Measurements from ENCODE around the gene SLC49A4. TPM values are rescaled to one million over a fixed set of nuclear protein-coding genes. Genes with fewer than 3 reads are reported as not detected.

The SLC49A4 gene
- total and polyA plus RNA-seq, 12 donors, result 3.1 to 19.7 (median 15.3) TPM

DNA sequence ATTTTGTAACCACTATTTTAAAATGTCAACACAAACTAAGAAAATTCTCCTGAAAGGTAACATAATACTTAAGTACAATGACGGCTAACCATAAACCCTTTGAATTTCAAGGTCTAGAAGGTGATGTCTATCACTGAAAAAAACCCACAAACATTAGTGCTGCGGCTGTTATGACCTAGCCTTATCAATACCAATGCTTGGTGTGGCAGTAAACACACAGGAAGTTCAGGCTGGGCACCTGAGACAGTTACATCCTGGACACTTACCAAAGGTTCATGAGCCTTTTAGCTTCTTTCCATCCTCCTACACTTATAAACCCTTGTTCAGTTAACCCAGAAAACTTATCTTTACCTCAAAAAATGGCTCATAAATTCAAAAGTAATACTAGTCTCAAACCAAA, 7.0 kb upstream of the SLC49A4 start:
- DNase-seq, result no peak
- peaks cover 0 to 17% (median 0%) of the 10 kb centered on the region in 9 donors for H3K36me3 ChIP-seq
- H3K4me3 ChIP-seq, result no peak overlapping the region
- no peak overlapping the region for H3K27ac ChIP-seq
- peaks cover 0 to 34% (median 2%) of the 10 kb centered on the region in 9 donors for H3K4me1 ChIP-seq
- intact Hi-C loops (cut with DNase I), result no loop called here
- H3K9me3 ChIP-seq, result no peaks in the 10 kb centered on the region
- ATAC-seq, result no peak
- TF ChIP-seq CTCF (IDR thresholded peaks at IDR 0.05), result no peak
- WGBS, 2 donors, result 95% methylated on average over 2 of the region's 2 CpGs
- no peaks in the 10 kb centered on the region for H3K27me3 ChIP-seq

DNA sequence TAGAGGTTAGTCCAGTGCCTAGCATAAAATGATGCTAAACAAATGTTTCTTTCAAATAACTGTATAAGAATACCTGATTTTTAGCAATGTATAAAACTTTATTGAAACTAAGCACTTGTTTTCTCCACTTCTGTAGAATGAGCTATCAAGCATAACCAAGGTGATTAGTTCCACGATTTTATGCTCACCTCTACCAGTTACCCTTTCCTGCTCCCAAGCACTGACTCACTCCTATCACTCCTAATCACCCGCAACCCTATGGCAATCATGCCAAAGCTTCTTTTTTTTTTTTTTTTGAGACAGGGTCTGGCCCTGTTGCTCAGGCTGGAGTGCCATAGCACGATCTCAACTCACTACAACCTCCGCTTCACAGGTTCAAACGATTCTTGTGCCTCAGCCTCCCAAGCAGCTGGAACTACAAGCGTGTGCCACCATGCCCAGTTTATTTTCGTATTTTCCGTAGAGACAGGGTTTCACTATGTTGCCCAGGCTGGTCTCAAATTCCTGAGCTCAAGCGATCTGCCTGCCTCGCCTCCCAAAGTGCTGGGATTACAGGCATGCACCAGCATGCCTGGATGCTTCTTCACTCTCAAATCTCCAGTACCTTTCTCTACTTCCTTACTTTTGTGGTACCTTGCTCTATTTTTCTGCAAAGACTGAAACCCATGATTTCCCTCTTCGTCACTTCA, 5.1 kb upstream of the SLC49A4 start:
- Histone ChIP-seq H3K4me1 (peaks cover 0 to 43% (median 7%) of the 10 kb centered on the region in 9 donors), H3K27me3 (no peaks in the 10 kb centered on the region), H3K36me3 (peaks cover 0 to 11% (median 0%) of the 10 kb centered on the region in 9 donors), H3K27ac (no peak overlapping the region), H3K4me3 (no peak overlapping the region), H3K9me3 (no peaks in the 10 kb centered on the region)
- no peak for DNase-seq
- TF ChIP-seq CTCF (IDR thresholded peaks at IDR 0.05), result no peak
- 92% methylated on average over 11 of the region's 11 CpGs for WGBS, 2 donors
- intact Hi-C loops (cut with DNase I), result loop anchor here in 2 of 10 donors (5.0 to 10.0 kb wide), 2 partner anchors 395 to 1242 kb away; partner anchors contain the start of gene POLQ (in 1 of the 2)
- ATAC-seq, result no peak

- H3K27me3 ChIP-seq, result no peaks in the 10 kb centered on the region
- TF ChIP-seq CTCF (IDR thresholded peaks at IDR 0.05), result no peak
- ATAC-seq (peak; percentile 76 to 95 (median 88)), DNase-seq (peak; percentile 91 to 94)
- 0% methylated on average over 46 of the region's 46 CpGs for WGBS, 2 donors
- H3K4me3 ChIP-seq, result peak within 1 kb of the TSS; percentile 47 to 96 (median 84)
- H3K4me1 ChIP-seq, result peaks cover 0 to 63% (median 19%) of the 10 kb centered on the region in 9 donors
- intact Hi-C loops (cut with DNase I), result loop anchor here in 2 of 10 donors (5.0 to 10.0 kb wide), 2 partner anchors 399 to 1246 kb away; partner anchors contain the start of gene POLQ (in 1 of the 2)
- H3K36me3 ChIP-seq, result no peaks in the 10 kb centered on the region
- H3K9me3 ChIP-seq, result no peaks in the 10 kb centered on the region
- H3K27ac ChIP-seq, result peak within 1 kb of the TSS; percentile 83 to 98 (median 95)
These were observed 1.1 kb upstream of the SLC49A4 start, which contains the start of gene HSPBAP1 for GRCh38 chr3:122793568-122794416. Gene HSPBAP1 (minus strand): TSS chr3:122793831. CDS start chr3:122793680, 151 bp downstream.

- no peak for ATAC-seq
- 1% methylated on average over 6 of the region's 6 CpGs for WGBS, 2 donors
- Histone ChIP-seq H3K36me3 (no peaks in the 10 kb centered on the region), H3K4me3 (peak overlapping the region; percentile 47 to 96 (median 84)), H3K4me1 (peaks cover 0 to 62% (median 19%) of the 10 kb centered on the region in 9 donors), H3K27me3 (no peaks in the 10 kb centered on the region), H3K27ac (peak overlapping the region; percentile 83 to 98 (median 95)), H3K9me3 (no peaks in the 10 kb centered on the region)
- intact Hi-C loops (cut with DNase I), result loop anchor here in 2 of 10 donors (5.0 to 10.0 kb wide), 2 partner anchors 400 to 1247 kb away; partner anchors contain the start of gene POLQ (in 1 of the 2)
- no peak for DNase-seq
- no peak for TF ChIP-seq CTCF (IDR thresholded peaks at IDR 0.05)
These were observed 438 bp upstream of the SLC49A4 start for GRCh38 chr3:122794483-122794778.

Data from heart right ventricle (tissue), 16 donors.